MCF 10A (cell line): ENCODE data around the gene COA6. TPM values are rescaled to one million over a fixed set of nuclear protein-coding genes. Genes with fewer than 3 reads are reported as not detected.

Source experiments
- BruUV-seq: library from RNA; stranded (reverse); fragments of 400-500 nt; replicated peaks from 2 replicates; lab custom pipeline; 2021; lab: Mats Ljungman, UMichigan
- CTCF ChIA-PET: fragments of 300-600 bp; sonication (Branson Sonifier 250); formaldehyde crosslinking; extraction: SDS; loops from one replicate; lab custom pipeline; 2021; ENCODE audit warnings: antibody characterized with exemption, inconsistent platforms; lab: Yijun Ruan, JAX
- POLR2A ChIA-PET: fragments of 300-600, 350-650 bp; sonication (Branson Sonifier 250); formaldehyde crosslinking; extraction: SDS; loops from one replicate; lab custom pipeline; 2020; ENCODE audit warnings: antibody characterized with exemption, inconsistent platforms; lab: Yijun Ruan, JAX
- DNase-seq: peaks from one replicate; pipeline ENCODE4 v3.0.0-alpha.2; 2018; ENCODE audit not compliant: unreplicated experiment
- H3K27ac Mint-ChIP-seq: one replicate; pipeline ENCODE4 v1.8.0; 2022; ENCODE audit warnings: mild to moderate bottlenecking, low read depth, mixed read lengths; ENCODE audit not compliant: unreplicated experiment
- H3K27me3 Mint-ChIP-seq: one replicate; pipeline ENCODE4 v1.8.0; 2022; ENCODE audit warnings: mixed read lengths; ENCODE audit not compliant: insufficient read depth, unreplicated experiment
- H3K36me3 Mint-ChIP-seq: one replicate; pipeline ENCODE4 v1.8.0; 2022; ENCODE audit warnings: mild to moderate bottlenecking, moderate library complexity, mixed read lengths; ENCODE audit not compliant: insufficient read depth, unreplicated experiment
- H3K4me1 Mint-ChIP-seq: one replicate; pipeline ENCODE4 v1.8.0; 2022; ENCODE audit warnings: mixed read lengths; ENCODE audit not compliant: insufficient read depth, unreplicated experiment
- H3K4me3 Mint-ChIP-seq: one replicate; pipeline ENCODE4 v1.8.0; 2022; ENCODE audit warnings: mild to moderate bottlenecking, moderate library complexity, mixed read lengths; ENCODE audit not compliant: unreplicated experiment
- H3K9me3 Mint-ChIP-seq: one replicate; pipeline ENCODE4 v1.8.0; 2022; ENCODE audit warnings: mixed read lengths; ENCODE audit not compliant: unreplicated experiment
- intact Hi-C: fragments of 100-400 bp; cut with micrococcal nuclease; formaldehyde crosslinking; loops from 2 replicates; pipeline ENCODE4 v1.14.1; 2022
- total RNA-seq: library from RNA; stranded (reverse); gene quantifications from 2 replicates; pipeline ENCODE4 v1.2.3, GENCODE V29; 2022
- TF ChIP-seq, protein P1 (sequence below): fragments of 200-600 bp; IDR thresholded peaks from one replicate; pipeline ENCODE4 v1.8.0; 2022; ENCODE audit warnings: antibody characterized with exemption, mild to moderate bottlenecking; ENCODE audit not compliant: unreplicated experiment

Gene COA6
- total RNA-seq, 1 experiment from 2014 or later: 115 TPM

GRCh38 chr1:234427950-234428646 is 54.8 kb downstream of the COA6 start:
- intact Hi-C loops: no loop called here
- POLR2A ChIA-PET: interaction anchor here (0.9 kb wide), 1 partner anchor 43 kb away, joined by 7 read pairs; no protein-coding TSS in a partner anchor
- peaks cover 97% of the 10 kb centered on the region for H3K36me3 Mint-ChIP-seq

DNA sequence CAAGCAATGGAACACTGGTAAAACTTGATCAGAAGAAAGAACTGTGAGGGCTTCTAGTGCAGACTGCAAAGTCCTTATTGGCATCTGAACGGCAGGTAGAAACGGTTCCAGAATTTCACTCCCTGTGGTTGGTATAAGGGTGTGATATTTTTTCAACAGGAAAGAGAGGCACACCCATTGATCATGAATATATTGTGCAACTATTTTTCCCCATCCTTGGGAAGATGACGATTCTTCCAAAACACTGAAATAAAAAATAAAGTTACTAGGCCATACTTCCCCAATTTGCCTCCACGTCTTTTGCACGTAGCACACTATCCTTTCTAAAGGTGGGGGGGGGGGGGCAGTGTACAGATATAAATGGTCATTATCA is 56.2 kb downstream of the COA6 start:
- intact Hi-C loops: no loop called here
- H3K9me3 Mint-ChIP-seq: no peaks in the 10 kb centered on the region
- POLR2A ChIA-PET: interaction anchor here (0.7 to 1.2 kb wide), 5 partner anchors 13 to 72 kb away, joined by 3 to 4 read pairs (median 3); partner anchors contain the start of gene COA6
- DNase-seq: no peak
- H3K4me1 Mint-ChIP-seq: peaks cover 10% of the 10 kb centered on the region
- no peak overlapping the region for H3K4me3 Mint-ChIP-seq
- peaks cover 94% of the 10 kb centered on the region for H3K36me3 Mint-ChIP-seq
- no TSS peak for BruUV-seq
- CTCF ChIA-PET: interaction anchor here (1.0 to 1.5 kb wide), 3 partner anchors 10 to 120 kb away, joined by 3 to 7 read pairs (median 4); no protein-coding TSS in a partner anchor
- TF ChIP-seq, protein P1, sequence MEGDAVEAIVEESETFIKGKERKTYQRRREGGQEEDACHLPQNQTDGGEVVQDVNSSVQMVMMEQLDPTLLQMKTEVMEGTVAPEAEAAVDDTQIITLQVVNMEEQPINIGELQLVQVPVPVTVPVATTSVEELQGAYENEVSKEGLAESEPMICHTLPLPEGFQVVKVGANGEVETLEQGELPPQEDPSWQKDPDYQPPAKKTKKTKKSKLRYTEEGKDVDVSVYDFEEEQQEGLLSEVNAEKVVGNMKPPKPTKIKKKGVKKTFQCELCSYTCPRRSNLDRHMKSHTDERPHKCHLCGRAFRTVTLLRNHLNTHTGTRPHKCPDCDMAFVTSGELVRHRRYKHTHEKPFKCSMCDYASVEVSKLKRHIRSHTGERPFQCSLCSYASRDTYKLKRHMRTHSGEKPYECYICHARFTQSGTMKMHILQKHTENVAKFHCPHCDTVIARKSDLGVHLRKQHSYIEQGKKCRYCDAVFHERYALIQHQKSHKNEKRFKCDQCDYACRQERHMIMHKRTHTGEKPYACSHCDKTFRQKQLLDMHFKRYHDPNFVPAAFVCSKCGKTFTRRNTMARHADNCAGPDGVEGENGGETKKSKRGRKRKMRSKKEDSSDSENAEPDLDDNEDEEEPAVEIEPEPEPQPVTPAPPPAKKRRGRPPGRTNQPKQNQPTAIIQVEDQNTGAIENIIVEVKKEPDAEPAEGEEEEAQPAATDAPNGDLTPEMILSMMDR: no peak
- H3K27me3 Mint-ChIP-seq: no peaks in the 10 kb centered on the region
- no peak overlapping the region for H3K27ac Mint-ChIP-seq

More at GRCh38 chr1:234427950-234428646, 54.8 kb downstream of the COA6 start:
- Mint-ChIP-seq H3K4me3 (no peak overlapping the region), H3K9me3 (no peaks in the 10 kb centered on the region), H3K27ac (no peak overlapping the region), H3K27me3 (no peaks in the 10 kb centered on the region), H3K4me1 (no peaks in the 10 kb centered on the region)
- TF ChIP-seq, protein P1: no peak
- BruUV-seq: no TSS peak
- CTCF ChIA-PET: interaction anchor here (0.6 to 1.2 kb wide), 3 partner anchors 31 to 748 kb away, joined by 3 to 4 read pairs (median 4); no protein-coding TSS in a partner anchor
- no peak for DNase-seq

GRCh38 chr1:234430691-234431090 is 57.4 kb downstream of the COA6 start:
- TF ChIP-seq, protein P1: no peak
- H3K4me1 Mint-ChIP-seq: peaks cover 12% of the 10 kb centered on the region
- no peaks in the 10 kb centered on the region for H3K9me3 Mint-ChIP-seq
- no TSS peak for BruUV-seq
- intact Hi-C loops: no loop called here
- ChIA-PET POLR2A (interaction anchor here (0.9 to 1.2 kb wide), 3 partner anchors 11 to 73 kb away, joined by 3 to 8 read pairs (median 3); no protein-coding TSS in a partner anchor), CTCF (interaction anchor here (0.6 to 1.5 kb wide), 6 partner anchors 9 to 988 kb away, joined by 3 to 7 read pairs (median 3); no protein-coding TSS in a partner anchor)
- DNase-seq: no peak
- peaks cover 94% of the 10 kb centered on the region for H3K36me3 Mint-ChIP-seq
- H3K27ac Mint-ChIP-seq: no peak overlapping the region
- H3K27me3 Mint-ChIP-seq: no peaks in the 10 kb centered on the region
- no peak overlapping the region for H3K4me3 Mint-ChIP-seq

DNA sequence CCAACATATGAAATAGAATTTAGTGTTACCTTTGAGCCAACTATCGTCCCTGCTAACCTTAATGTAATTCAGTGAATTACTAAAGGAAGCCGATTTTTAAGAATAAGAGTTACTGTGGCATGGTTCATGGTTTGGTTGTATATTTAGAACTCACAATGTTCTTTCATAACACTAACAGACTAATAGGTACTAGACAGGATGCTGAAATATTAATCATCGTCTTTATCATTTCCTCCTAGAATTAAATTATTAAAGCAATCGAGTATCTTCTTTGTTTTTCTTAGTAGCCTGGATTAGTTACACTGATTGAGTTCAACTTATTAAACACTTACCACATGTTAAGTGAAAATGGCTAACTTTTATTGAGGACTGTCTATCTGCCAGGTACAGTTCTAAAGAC is 58.0 kb downstream of the COA6 start:
- H3K4me1 Mint-ChIP-seq: peaks cover 12% of the 10 kb centered on the region
- no peaks in the 10 kb centered on the region for H3K9me3 Mint-ChIP-seq
- TF ChIP-seq, protein P1: no peak
- H3K4me3 Mint-ChIP-seq: no peak overlapping the region
- BruUV-seq: no TSS peak
- ChIA-PET POLR2A (interaction anchor here (0.9 to 1.2 kb wide), 2 partner anchors 12 to 36 kb away, joined by 3 to 8 read pairs; no protein-coding TSS in a partner anchor), CTCF (interaction anchor here (0.6 to 1.5 kb wide), 5 partner anchors 39 to 987 kb away, joined by 3 to 7 read pairs (median 3); no protein-coding TSS in a partner anchor)
- no peaks in the 10 kb centered on the region for H3K27me3 Mint-ChIP-seq
- H3K27ac Mint-ChIP-seq: no peak overlapping the region
- peaks cover 90% of the 10 kb centered on the region for H3K36me3 Mint-ChIP-seq
- intact Hi-C loops: no loop called here
- DNase-seq: no peak
